Mesothelial cell of epicardium (in vitro differentiated cells): Measurements from ENCODE around the gene IGIP. TPM values are rescaled to one million over a fixed set of nuclear protein-coding genes. Genes with fewer than 3 reads are reported as not detected.

Experiments used
- DNase-seq, 2 experiments: peaks; one replicate each; pipeline ENCODE4 v3.0.0; 2021; ENCODE audit warnings: low spot score in 2 of 2; ENCODE audit not compliant: unreplicated experiment in 2 of 2
- H3K27ac Mint-ChIP-seq: 2 replicates; pipeline ENCODE4 v1.8.0; 2021; ENCODE audit warnings: mixed read lengths
- H3K27me3 Mint-ChIP-seq: 2 replicates; pipeline ENCODE4 v1.8.0; 2021; ENCODE audit warnings: low read depth, mixed read lengths
- H3K36me3 Mint-ChIP-seq: 2 replicates; pipeline ENCODE4 v1.8.0; 2021; ENCODE audit warnings: mixed read lengths
- H3K4me1 Mint-ChIP-seq: 2 replicates; pipeline ENCODE4 v1.8.0; 2021; ENCODE audit warnings: mixed read lengths
- H3K4me3 Mint-ChIP-seq: 2 replicates; pipeline ENCODE4 v1.8.0; 2021; ENCODE audit warnings: mild to moderate bottlenecking, moderate library complexity, mixed read lengths
- H3K9me3 Mint-ChIP-seq: 2 replicates; pipeline ENCODE4 v1.8.0; 2021; ENCODE audit warnings: mixed read lengths
- CTCF ChIP-seq: fragments of 200-600 bp; sonication (generic); IDR thresholded peaks from one replicate; pipeline ENCODE4 v1.5.0; 2021; ENCODE audit warnings: antibody characterized with exemption; ENCODE audit not compliant: unreplicated experiment
- total RNA-seq: library from RNA; stranded (reverse); gene quantifications from 3 replicates; pipeline ENCODE4 v1.2.1, GENCODE V29; 2021

The IGIP gene
- 2.6 to 3.2 TPM (median 2.8 TPM) in 3 replicates for total RNA-seq

- no peak for TF ChIP-seq CTCF
- peaks cover 27% of the 10 kb centered on the region for H3K27me3 Mint-ChIP-seq
- H3K4me3 Mint-ChIP-seq = no peak within 1 kb of the TSS
- H3K4me1 Mint-ChIP-seq = no peaks in the 10 kb centered on the region
- no peak within 1 kb of the TSS for H3K27ac Mint-ChIP-seq
- no peak for DNase-seq
- H3K36me3 Mint-ChIP-seq = no peaks in the 10 kb centered on the region
- no peaks in the 10 kb centered on the region for H3K9me3 Mint-ChIP-seq
Measured at GRCh38 chr5:140125637-140126036, at the start of gene IGIP. TSS of gene IGIP (plus strand) at chr5:140125937. CDS start at chr5:140128477, 2,540 bp downstream.

- Mint-ChIP-seq H3K27ac (no peak overlapping the region), H3K4me3 (no peak overlapping the region), H3K36me3 (no peaks in the 10 kb centered on the region), H3K4me1 (no peaks in the 10 kb centered on the region), H3K27me3 (peaks cover 74% of the 10 kb centered on the region), H3K9me3 (no peaks in the 10 kb centered on the region)
- TF ChIP-seq CTCF = no peak
- DNase-seq = no peak
Measured at GRCh38 chr5:140076142-140076541, 49.6 kb upstream of the IGIP start.

- no peaks in the 10 kb centered on the region for H3K9me3 Mint-ChIP-seq
- no peaks in the 10 kb centered on the region for H3K4me1 Mint-ChIP-seq
- no peak for DNase-seq
- peaks cover 70% of the 10 kb centered on the region for H3K27me3 Mint-ChIP-seq
- no peak overlapping the region for H3K27ac Mint-ChIP-seq
- no peaks in the 10 kb centered on the region for H3K36me3 Mint-ChIP-seq
- H3K4me3 Mint-ChIP-seq = no peak overlapping the region
- TF ChIP-seq CTCF = no peak
Measured at GRCh38 chr5:140076788-140077187, 48.9 kb upstream of the IGIP start.

GRCh38 chr5:140083120-140083519 is 42.6 kb upstream of the IGIP start:
- no peak overlapping the region for H3K4me3 Mint-ChIP-seq
- peaks cover 86% of the 10 kb centered on the region for H3K27me3 Mint-ChIP-seq
- no peak overlapping the region for H3K27ac Mint-ChIP-seq
- no peaks in the 10 kb centered on the region for H3K36me3 Mint-ChIP-seq
- TF ChIP-seq CTCF = no peak
- H3K4me1 Mint-ChIP-seq = no peaks in the 10 kb centered on the region
- no peak for DNase-seq
- no peaks in the 10 kb centered on the region for H3K9me3 Mint-ChIP-seq

GRCh38 chr5:140083650-140084049 is 42.1 kb upstream of the IGIP start:
- Mint-ChIP-seq H3K9me3 (no peaks in the 10 kb centered on the region), H3K27me3 (peaks cover 85% of the 10 kb centered on the region), H3K27ac (no peak overlapping the region), H3K36me3 (no peaks in the 10 kb centered on the region), H3K4me1 (no peaks in the 10 kb centered on the region), H3K4me3 (no peak overlapping the region)
- no peak for DNase-seq
- no peak for TF ChIP-seq CTCF

GRCh38 chr5:140084541-140084940 is 41.2 kb upstream of the IGIP start:
- Mint-ChIP-seq H3K4me3 (no peak overlapping the region), H3K36me3 (no peaks in the 10 kb centered on the region), H3K27ac (no peak overlapping the region), H3K9me3 (peaks cover 6% of the 10 kb centered on the region), H3K4me1 (no peaks in the 10 kb centered on the region), H3K27me3 (peaks cover 85% of the 10 kb centered on the region)
- TF ChIP-seq CTCF = no peak
- no peak for DNase-seq
